ENCODE results near the gene ZNF853.

DNA sequence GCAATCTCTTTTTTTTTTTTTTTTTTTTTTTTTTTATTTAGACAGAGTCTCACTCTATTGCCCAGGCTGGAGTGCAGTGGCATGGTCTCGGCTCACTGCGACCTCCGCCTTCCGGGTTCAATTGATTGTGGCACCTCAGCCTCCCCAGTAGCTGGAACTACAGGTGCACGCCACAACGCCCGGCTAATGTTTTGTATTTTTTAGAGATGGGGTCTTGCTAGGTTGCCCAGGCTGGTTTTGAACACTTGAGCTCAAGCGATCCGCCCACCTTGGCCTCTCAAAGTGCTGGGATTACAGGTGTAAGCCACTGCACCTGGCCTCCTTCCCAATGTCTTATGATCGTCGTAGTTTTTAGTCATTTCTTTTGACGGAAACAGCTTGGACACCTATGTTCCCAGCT lies 6.6 kb upstream of the ZNF853 start:
- TF ChIP-seq CTCF (IDR thresholded peaks at IDR 0.05) (no peak), REST (IDR thresholded peaks at IDR 0.05; ENCODE audit: insufficient read depth in 1 of 2, low read depth in 2 of 2, low read length in 1 of 2) (no peak), POLR2AphosphoS5 (IDR thresholded peaks at IDR 0.05; ENCODE audit: low read depth, low read length) (no peak), SIN3A (IDR thresholded peaks at IDR 0.05; ENCODE audit: borderline replicate concordance, insufficient read depth, low read depth, low read length) (no peak), TCF7L2 (IDR thresholded peaks at IDR 0.05; ENCODE audit: low read depth, low read length) (no peak)
